K562 (cell line): ENCODE data around the gene RTF1.

Experiments
- ADNP ChIP-seq: fragments of 200-800 bp; sonication (Bioruptor generic); IDR thresholded peaks from 2 replicates; pipeline ENCODE4 v1.6.1; 2016; ENCODE audit warnings: missing genetic modification characterization, missing compliant biosample characterization
- CBX3 ChIP-seq, 2 experiments: IDR thresholded peaks; 1 replicate in 1 of 2; 2 replicates in 1 of 2; pipeline ENCODE4 v1.6.1; 2012; ENCODE audit warnings: inconsistent platforms in 2 of 2, low read length in 2 of 2, borderline replicate concordance in 1 of 2, control low read depth in 1 of 2
- CTCF ChIP-seq, 3 experiments: IDR thresholded peaks in 2 of 3; conservative IDR thresholded peaks in 1 of 3; 2 replicates each; pipeline ENCODE4 v1.5.1; 2011 to 2012; ENCODE audit warnings: low read length in 3 of 3, mild to moderate bottlenecking in 3 of 3, control low read depth in 2 of 3, improper control_type of control experiment in 1 of 3, inconsistent platforms in 1 of 3, low read depth in 1 of 3, mixed read lengths in 1 of 3, moderate library complexity in 1 of 3; ENCODE audit not compliant: insufficient read depth in 2 of 3
- FOS ChIP-seq: IDR thresholded peaks from 3 replicates; pipeline ENCODE4 v1.6.1; 2011; ENCODE audit not compliant: insufficient read length; ENCODE audit errors: extremely low read depth
- JUN ChIP-seq, 2 experiments: sonication (generic) in 1 of 2; formaldehyde crosslinking in 1 of 2; IDR thresholded peaks; 2 replicates each; pipeline versions ENCODE4 v1.6.1 to v1.8.0; 2012 to 2022; ENCODE audit warnings: borderline replicate concordance in 2 of 2, mild to moderate bottlenecking in 2 of 2, improper control_type of control experiment in 1 of 2, low read depth in 1 of 2, low read length in 1 of 2, missing genetic modification reagents in 1 of 2
- NFIC ChIP-seq: fragments of 450-650 bp; IDR thresholded peaks from 2 replicates; pipeline ENCODE4 v1.6.1; 2017; ENCODE audit warnings: mild to moderate bottlenecking, inconsistent platforms
- NKRF ChIP-seq: fragments of 450-650 bp; IDR thresholded peaks from 2 replicates; pipeline ENCODE4 v1.6.1; 2016; ENCODE audit warnings: borderline replicate concordance
- POLR2A ChIP-seq: fragments of 450-650 bp; conservative IDR thresholded peaks from 2 replicates; pipeline ENCODE4 v1.6.1; 2016
- SP1 ChIP-seq: sonication (generic); formaldehyde crosslinking; IDR thresholded peaks from 2 replicates; pipeline ENCODE4 v1.8.1; 2022; ENCODE audit warnings: mild to moderate bottlenecking, missing genetic modification reagents
- SRF ChIP-seq, 2 experiments: fragments of 250-450, 450-650 bp in 1 of 2; sonication (Bioruptor Pico) in 1 of 2; sonication (generic) in 1 of 2; formaldehyde crosslinking; IDR thresholded peaks; 2 replicates each; pipeline versions ENCODE4 v1.5.0 to v1.5.1; 2020 to 2022; ENCODE audit warnings: mild to moderate bottlenecking in 1 of 2, missing genetic modification reagents in 1 of 2
- ZNF512 ChIP-seq: IDR thresholded peaks from 2 replicates; pipeline ENCODE4 v1.6.1; 2016; ENCODE audit warnings: missing genetic modification characterization, missing compliant biosample characterization
- ZNF780A ChIP-seq: fragments of 250-450 bp; sonication (Bioruptor Pico); IDR thresholded peaks from 2 replicates; pipeline ENCODE4 v1.5.0; 2021; ENCODE audit warnings: mild to moderate bottlenecking
- TF ChIP-seq, protein P1 (sequence below): fragments of 250-450 bp; sonication (Bioruptor Pico); IDR thresholded peaks from 2 replicates; pipeline ENCODE4 v1.5.0; 2022; ENCODE audit warnings: mild to moderate bottlenecking

GRCh38 chr15:41491889-41492288 is 75.0 kb downstream of the RTF1 start:
- TF ChIP-seq CTCF (IDR thresholded peaks at IDR 0.05 in 2 of 3, conservative IDR thresholded peaks at IDR 0.05 in 1 of 3; ENCODE audit: insufficient read depth in 2 of 3, low read depth in 1 of 3, low read length in 3 of 3), result no peak
- TF ChIP-seq ADNP (tag), result no peak
- TF ChIP-seq ZNF512, result no peak
- no peak for TF ChIP-seq NKRF
- no peak for TF ChIP-seq FOS
- TF ChIP-seq SP1 (CRISPR knock-in tag), result no peak
- no peak for TF ChIP-seq JUN (IDR thresholded peaks at IDR 0.05; ENCODE audit: borderline replicate concordance, low read depth, low read length)
- no peak for TF ChIP-seq JUN (CRISPR knock-in tag; IDR thresholded peaks at IDR 0.05; ENCODE audit: borderline replicate concordance)
- TF ChIP-seq, protein P1, sequence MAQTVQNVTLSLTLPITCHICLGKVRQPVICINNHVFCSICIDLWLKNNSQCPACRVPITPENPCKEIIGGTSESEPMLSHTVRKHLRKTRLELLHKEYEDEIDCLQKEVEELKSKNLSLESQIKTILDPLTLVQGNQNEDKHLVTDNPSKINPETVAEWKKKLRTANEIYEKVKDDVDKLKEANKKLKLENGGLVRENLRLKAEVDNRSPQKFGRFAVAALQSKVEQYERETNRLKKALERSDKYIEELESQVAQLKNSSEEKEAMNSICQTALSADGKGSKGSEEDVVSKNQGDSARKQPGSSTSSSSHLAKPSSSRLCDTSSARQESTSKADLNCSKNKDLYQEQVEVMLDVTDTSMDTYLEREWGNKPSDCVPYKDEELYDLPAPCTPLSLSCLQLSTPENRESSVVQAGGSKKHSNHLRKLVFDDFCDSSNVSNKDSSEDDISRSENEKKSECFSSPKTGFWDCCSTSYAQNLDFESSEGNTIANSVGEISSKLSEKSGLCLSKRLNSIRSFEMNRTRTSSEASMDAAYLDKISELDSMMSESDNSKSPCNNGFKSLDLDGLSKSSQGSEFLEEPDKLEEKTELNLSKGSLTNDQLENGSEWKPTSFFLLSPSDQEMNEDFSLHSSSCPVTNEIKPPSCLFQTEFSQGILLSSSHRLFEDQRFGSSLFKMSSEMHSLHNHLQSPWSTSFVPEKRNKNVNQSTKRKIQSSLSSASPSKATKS (CRISPR knock-in tag), result no peak
- no peak for TF ChIP-seq SRF (CRISPR knock-in tag; IDR thresholded peaks at IDR 0.05)
- TF ChIP-seq CBX3 (IDR thresholded peaks at IDR 0.05; ENCODE audit: borderline replicate concordance in 1 of 2, low read length in 2 of 2), result no peak
- TF ChIP-seq POLR2A, result no peak
- TF ChIP-seq NFIC, result no peak
- no peak for TF ChIP-seq ZNF780A (CRISPR knock-in tag)
